Right ventricle myocardium superior (tissue), 1 donor: Measurements from ENCODE around the gene ENAH. TPM values are rescaled to one million over a fixed set of nuclear protein-coding genes. Genes with fewer than 3 reads are reported as not detected.
"Not testable (repeated sequence)": the region's sequence is repeated elsewhere in the genome, so short reads cannot be mapped to it uniquely, and the experiment has no call there.

Source experiments
- ATAC-seq: fragments of 200-7000 bp; cut with Tn5 transposase; one replicate; pipeline ENCODE4 v1.9.1; 2020; ENCODE audit warnings: mild to moderate bottlenecking; ENCODE audit not compliant: poor library complexity
- DNase-seq: peaks from one replicate; pipeline ENCODE4 v3.0.0-alpha.2; 2020
- intact Hi-C: fragments of 100-400 bp; cut with DNase I; formaldehyde crosslinking; loops from one replicate; pipeline ENCODE4 v1.11.2; 2022
- long read RNA-seq: library from polyadenylated mRNA; unstranded; transcript quantifications from one replicate; pipeline ENCODE4 v2.0.0, GENCODE V29; 2021
- total RNA-seq: library from RNA; stranded (reverse); fragmentation: NEBNext Ultra II Directional; extraction: Animal tissue kit (Norgen Biotek cat#: 25700); gene quantifications from one replicate; pipeline ENCODE4 v1.2.1, GENCODE V29; 2021
- donor health status: DM: no; HTN: yes; CAD: no; lungs with severe emphysema.

ENAH gene
- total RNA-seq: 70.4 TPM
- long read RNA-seq, full-length matches to known transcripts: 7 of 22 reads
- long read RNA-seq, partial matches to known transcripts: 3 of 22 reads
- long read RNA-seq, other reads (novel, unspliced or antisense): 12 of 22 reads

- ATAC-seq (peak; percentile 88), DNase-seq (peak; percentile 87)
- intact Hi-C loops: loop anchor here (10.0 kb wide), 1 partner anchor 168 kb away; no protein-coding TSS in a partner anchor
These were observed at the start of gene ENAH for GRCh38 chr1:225652729-225653462. Gene ENAH, minus strand, starts transcription at chr1:225653123. Its CDS starts 433 bp downstream, at chr1:225652690.

- DNase-seq: no peak
- no peak for ATAC-seq
These were observed 48.1 kb upstream of the ENAH start for GRCh38 chr1:225700889-225701465.

GRCh38 chr1:225700164-225700821, 47.4 kb upstream of the ENAH start:
- intact Hi-C loops: no loop called here
- DNase-seq (no peak), ATAC-seq (no peak)

More at GRCh38 chr1:225700889-225701465, 48.1 kb upstream of the ENAH start:
- intact Hi-C loops: no loop called here

- intact Hi-C loops: loop anchor here (10.0 kb wide), 1 partner anchor 55 kb away; no protein-coding TSS in a partner anchor
- ATAC-seq (no peak), DNase-seq (no peak)
These were observed 46.4 kb upstream of the ENAH start for GRCh38 chr1:225699336-225699735.

GRCh38 chr1:225698194-225698593, 45.3 kb upstream of the ENAH start:
- DNase-seq, ATAC-seq: not testable (repeated sequence)
- intact Hi-C loops: loop anchor here (10.0 kb wide), 1 partner anchor 57 kb away; no protein-coding TSS in a partner anchor

- DNase-seq (peak; percentile 55), ATAC-seq (peak; percentile 18)
- intact Hi-C loops: loop anchor here (10.0 kb wide), 1 partner anchor 57 kb away; no protein-coding TSS in a partner anchor
These were observed 44.5 kb upstream of the ENAH start for GRCh38 chr1:225697428-225697827.

- ATAC-seq: no peak
- intact Hi-C loops: loop anchor here (10.0 kb wide), 1 partner anchor 59 kb away; no protein-coding TSS in a partner anchor
- no peak for DNase-seq
These were observed 42.8 kb upstream of the ENAH start for GRCh38 chr1:225695578-225696337.

- DNase-seq: peak; percentile 55
- peak; percentile 93 for ATAC-seq
- intact Hi-C loops: loop anchor here (10.0 kb wide), 1 partner anchor 61 kb away; no protein-coding TSS in a partner anchor
These were observed 41.3 kb upstream of the ENAH start for GRCh38 chr1:225694151-225694603.

GRCh38 chr1:225693697-225694096, 40.8 kb upstream of the ENAH start:
- intact Hi-C loops: loop anchor here (10.0 kb wide), 1 partner anchor 61 kb away; no protein-coding TSS in a partner anchor

GRCh38 chr1:225693085-225693696, 40.3 kb upstream of the ENAH start:
- DNase-seq: no peak
- ATAC-seq: no peak
- intact Hi-C loops: loop anchor here (10.0 kb wide), 1 partner anchor 62 kb away; no protein-coding TSS in a partner anchor

More at GRCh38 chr1:225693697-225694096, 40.8 kb upstream of the ENAH start:
- ATAC-seq, DNase-seq: not testable (repeated sequence)

- intact Hi-C loops: loop anchor here (10.0 kb wide), 1 partner anchor 62 kb away; no protein-coding TSS in a partner anchor
- no peak for ATAC-seq
- no peak for DNase-seq
These were observed 39.6 kb upstream of the ENAH start for GRCh38 chr1:225692517-225692879.

GRCh38 chr1:225691861-225692516, 39.1 kb upstream of the ENAH start:
- intact Hi-C loops: loop anchor here (10.0 kb wide), 1 partner anchor 63 kb away; no protein-coding TSS in a partner anchor
- ATAC-seq (no peak), DNase-seq (no peak)

- intact Hi-C loops: loop anchor here (10.0 kb wide), 1 partner anchor 63 kb away; no protein-coding TSS in a partner anchor
- DNase-seq: no peak
These were observed 38.5 kb upstream of the ENAH start for GRCh38 chr1:225691377-225691776.

GRCh38 chr1:225689882-225690459, 37.0 kb upstream of the ENAH start:
- intact Hi-C loops: loop anchor here (10.0 kb wide), 1 partner anchor 65 kb away; no protein-coding TSS in a partner anchor
- ATAC-seq (no peak), DNase-seq (no peak)

More at GRCh38 chr1:225691377-225691776, 38.5 kb upstream of the ENAH start:
- ATAC-seq: no peak

GRCh38 chr1:225688345-225688744, 35.4 kb upstream of the ENAH start:
- ATAC-seq (no peak), DNase-seq (no peak)
- intact Hi-C loops: no loop called here

- ATAC-seq: no peak
- DNase-seq: no peak
- intact Hi-C loops: no loop called here
These were observed 32.7 kb upstream of the ENAH start for GRCh38 chr1:225685476-225686176.
